GM12891 (cell line): ENCODE measurements around the gene EHBP1.
A peak's percentile ranks its signal among the peaks of the same experiment; 100 is the strongest.

Experiments
- PAX5 ChIP-seq: IDR thresholded peaks from 2 replicates; pipeline ENCODE4 v1.6.1; 2011; ENCODE audit warnings: low read length, moderate library complexity, mild to moderate bottlenecking; ENCODE audit not compliant: insufficient read depth, severe bottlenecking
- POLR2A ChIP-seq: IDR thresholded peaks from 2 replicates; pipeline ENCODE4 v1.6.1; 2011; ENCODE audit warnings: low read depth, low read length, control low read depth
- POLR2AphosphoS5 ChIP-seq: IDR thresholded peaks from 2 replicates; pipeline ENCODE4 v1.6.1; 2011; ENCODE audit warnings: low read depth, low read length, control low read depth
- SPI1 ChIP-seq: IDR thresholded peaks from 2 replicates; pipeline ENCODE4 v1.6.1; 2011; ENCODE audit warnings: low read depth, low read length, control low read depth

DNA sequence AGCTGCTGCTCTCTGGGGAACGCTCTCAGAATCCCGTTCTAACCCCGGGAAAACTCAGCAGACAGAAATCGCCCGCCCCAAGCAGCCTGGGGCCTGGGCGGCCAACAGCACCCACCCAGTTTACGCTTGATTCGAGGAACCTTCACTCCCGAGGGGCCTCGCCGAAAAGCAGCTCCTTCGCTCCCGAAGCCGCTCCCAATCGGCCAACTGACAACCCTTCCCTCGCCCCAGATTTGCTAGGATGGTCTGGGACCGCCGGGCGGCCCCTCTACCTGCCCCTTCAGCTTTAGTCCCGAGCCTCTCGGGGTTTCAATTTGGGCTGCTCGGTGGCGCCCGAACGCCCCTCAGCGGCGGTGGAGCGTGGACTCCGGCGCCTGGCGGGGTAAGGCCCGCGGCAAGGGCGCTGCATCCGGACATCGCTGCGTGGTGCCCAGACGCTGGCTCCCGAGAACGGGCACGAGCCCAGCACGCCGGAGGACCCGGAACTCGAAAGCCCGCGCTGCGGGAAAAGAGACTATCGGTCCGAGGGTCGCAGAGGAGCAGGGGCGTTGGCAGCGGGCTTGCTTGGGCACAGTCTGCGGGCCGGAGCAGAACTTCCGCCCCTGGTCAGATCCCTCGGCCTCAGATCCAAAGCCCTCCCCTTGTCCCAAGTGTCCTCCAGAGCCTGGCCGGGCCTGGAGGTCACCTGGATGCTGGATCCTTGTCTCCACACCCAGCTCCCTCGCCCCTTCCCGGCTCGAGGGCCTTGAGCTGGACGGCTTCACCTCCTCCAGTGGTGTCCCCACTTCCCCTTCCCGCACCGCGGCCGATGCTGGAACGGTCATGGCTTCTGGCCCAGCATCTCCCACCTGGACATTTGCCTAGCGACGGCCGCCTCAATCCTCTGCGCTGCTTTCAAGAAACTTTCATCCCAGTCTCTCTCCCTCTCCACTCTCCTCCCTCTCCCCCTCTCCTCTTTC, 342.1 kb downstream of the EHBP1 start:
- no peak for TF ChIP-seq POLR2AphosphoS5
- no peak for TF ChIP-seq POLR2A
- no peak for TF ChIP-seq PAX5
- peak; percentile 41; the same call in 1 of the 2 replicates for TF ChIP-seq SPI1
